ENCODE measurements around the gene NTM.

- TF ChIP-seq EZH2 (IDR thresholded peaks at IDR 0.05; ENCODE audit: borderline replicate concordance, low read depth, low read length, poor library complexity, severe bottlenecking) = no peak
- no peak for TF ChIP-seq CTCF (conservative IDR thresholded peaks at IDR 0.05; ENCODE audit: low read depth, low read length)
Observed at GRCh38 chr11:132353255-132353654, 982.8 kb downstream of the NTM start.
